A673 (cell line): ENCODE data around the gene HADHA. TPM values are rescaled to one million over a fixed set of nuclear protein-coding genes. Genes with fewer than 3 reads are reported as not detected.

ENCODE experiments used
- BruUV-seq: library from RNA; stranded (reverse); fragments of 400-500 nt; replicated peaks from 2 replicates; lab custom pipeline; 2021; lab: Mats Ljungman, UMichigan
- CTCF ChIA-PET: fragments of 300-600 bp; sonication (Branson Sonifier 250); formaldehyde crosslinking; loops from one replicate; lab custom pipeline; 2022; ENCODE audit warnings: antibody characterized with exemption; lab: Charles Lee
- POLR2A ChIA-PET: fragments of 300-600 bp; sonication (Branson Sonifier 250); formaldehyde crosslinking; loops from one replicate; lab custom pipeline; 2022; ENCODE audit warnings: antibody characterized with exemption; ENCODE audit not compliant: low non-redundant PET; lab: Charles Lee
- DNase-seq: peaks from one replicate; pipeline ENCODE4 v3.0.0-alpha.2; 2015; ENCODE audit warnings: low spot score
- H3K27ac ChIP-seq: fragments of 200-600 bp; sonication (generic); 2 replicates; pipeline ENCODE4 v1.5.1; 2016; ENCODE audit warnings: mixed run types, low read depth, mild to moderate bottlenecking, mixed read lengths, antibody characterized with exemption, low read length; ENCODE audit not compliant: poor library complexity, severe bottlenecking
- H3K27me3 ChIP-seq: fragments of 200-600 bp; sonication (generic); replicated peaks from 2 replicates; pipeline ENCODE4 v1.6.1; 2017; ENCODE audit warnings: mixed run types, low read depth, mild to moderate bottlenecking, mixed read lengths, antibody characterized with exemption, low read length; ENCODE audit not compliant: insufficient read depth, poor library complexity
- H3K36me3 ChIP-seq: fragments of 200-600 bp; sonication (generic); 2 replicates; pipeline ENCODE4 v1.6.1; 2016; ENCODE audit warnings: mixed run types, mild to moderate bottlenecking, mixed read lengths, antibody characterized with exemption, low read length; ENCODE audit not compliant: insufficient read depth, poor library complexity, severe bottlenecking
- H3K4me1 ChIP-seq: fragments of 200-600 bp; sonication (generic); 2 replicates; pipeline ENCODE4 v1.6.1; 2017; ENCODE audit warnings: mixed run types, mild to moderate bottlenecking, mixed read lengths, antibody characterized with exemption, low read length; ENCODE audit not compliant: insufficient read depth, poor library complexity, severe bottlenecking
- H3K4me3 ChIP-seq: fragments of 200-600 bp; sonication (generic); 2 replicates; pipeline ENCODE4 v1.5.1; 2016; ENCODE audit warnings: low read depth, mixed run types, mild to moderate bottlenecking, mixed read lengths, low read length; ENCODE audit not compliant: poor library complexity, severe bottlenecking
- H3K9me3 ChIP-seq: fragments of 200-600 bp; sonication (generic); 2 replicates; pipeline ENCODE4 v1.6.1; 2016; ENCODE audit warnings: mixed run types, low read depth, mild to moderate bottlenecking, mixed read lengths, antibody characterized with exemption, low read length; ENCODE audit not compliant: poor library complexity, severe bottlenecking
- CTCF ChIP-seq: fragments of 300-800, 200-600 bp; sonication (generic); conservative IDR thresholded peaks from 2 replicates; pipeline ENCODE4 v1.5.1; 2017; ENCODE audit warnings: low read depth, mild to moderate bottlenecking, antibody characterized with exemption, low read length, moderate library complexity, mixed read lengths
- EZH2 ChIP-seq: fragments of 200-600 bp; sonication (generic); IDR thresholded peaks from 2 replicates; pipeline ENCODE4 v1.6.1; 2017; ENCODE audit warnings: borderline replicate concordance, low read depth, mild to moderate bottlenecking, mixed read lengths, antibody characterized with exemption, low read length; ENCODE audit not compliant: poor library complexity, severe bottlenecking
- intact Hi-C: fragments of 100-400 bp; cut with micrococcal nuclease; formaldehyde crosslinking; loops from one replicate; pipeline ENCODE4 v1.10.0; 2022; ENCODE audit not compliant: unreplicated experiment
- total RNA-seq: library from RNA; stranded (reverse); gene quantifications from 2 replicates; pipeline ENCODE4 v1.2.3, GENCODE V29; 2021

HADHA gene
- total RNA-seq, 1 experiment from 2014 or later: 136 TPM

- no peak overlapping the region for H3K4me3 ChIP-seq
- no peak for TF ChIP-seq EZH2
- TF ChIP-seq CTCF: no peak
- no TSS peak for BruUV-seq
- POLR2A ChIA-PET: no interaction called here
- H3K27ac ChIP-seq: no peak overlapping the region
- no peaks in the 10 kb centered on the region for H3K27me3 ChIP-seq
- peaks cover 17% of the 10 kb centered on the region for H3K36me3 ChIP-seq
- CTCF ChIA-PET: no interaction called here
- H3K9me3 ChIP-seq: no peaks in the 10 kb centered on the region
- peak; percentile 45 for DNase-seq
- H3K4me1 ChIP-seq: peaks cover 13% of the 10 kb centered on the region
- intact Hi-C loops: no loop called here
These were observed 29.7 kb upstream of the HADHA start for GRCh38 chr2:26274058-26274613.

DNA sequence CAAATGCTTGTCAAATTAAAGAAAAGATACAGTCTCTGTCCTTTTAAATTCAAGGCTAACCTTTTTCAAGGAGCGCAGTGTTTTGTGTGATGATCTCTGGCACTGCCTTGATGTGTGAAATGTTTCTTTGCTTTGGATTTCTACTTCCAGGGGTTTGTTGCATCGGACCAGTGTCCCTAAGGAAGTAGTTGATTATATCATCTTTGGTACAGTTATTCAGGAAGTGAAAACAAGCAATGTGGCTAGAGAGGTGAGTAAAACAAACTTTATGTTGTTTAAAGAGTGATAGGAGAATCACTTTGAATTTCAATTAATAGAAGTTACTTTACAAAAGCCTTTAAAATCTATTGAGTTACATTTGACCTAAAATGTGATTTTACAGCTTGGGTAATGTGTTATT, 29.1 kb upstream of the HADHA start:
- H3K27me3 ChIP-seq: no peaks in the 10 kb centered on the region
- no TSS peak for BruUV-seq
- ChIA-PET CTCF (no interaction called here), POLR2A (no interaction called here)
- no peak overlapping the region for H3K27ac ChIP-seq
- H3K9me3 ChIP-seq: no peaks in the 10 kb centered on the region
- H3K4me3 ChIP-seq: no peak overlapping the region
- peak; percentile 4 for DNase-seq
- no peak for TF ChIP-seq CTCF
- TF ChIP-seq EZH2: no peak
- H3K36me3 ChIP-seq: peaks cover 13% of the 10 kb centered on the region
- intact Hi-C loops: no loop called here
- peaks cover 13% of the 10 kb centered on the region for H3K4me1 ChIP-seq

GRCh38 chr2:26270373-26270772, 25.9 kb upstream of the HADHA start:
- no peaks in the 10 kb centered on the region for H3K27me3 ChIP-seq
- H3K9me3 ChIP-seq: no peaks in the 10 kb centered on the region
- no peak overlapping the region for H3K4me3 ChIP-seq
- POLR2A ChIA-PET: no interaction called here
- peaks cover 3% of the 10 kb centered on the region for H3K36me3 ChIP-seq
- peaks cover 13% of the 10 kb centered on the region for H3K4me1 ChIP-seq
- DNase-seq: no peak
- TF ChIP-seq EZH2 (no peak), CTCF (no peak)
- H3K27ac ChIP-seq: no peak overlapping the region
- intact Hi-C loops: no loop called here
- CTCF ChIA-PET: no interaction called here
- no TSS peak for BruUV-seq
